ENCODE measurements around the gene SLC12A3.
"Not testable (repeated sequence)": the region's sequence is repeated elsewhere in the genome, so short reads cannot be mapped to it uniquely, and the experiment has no call there.

DNA sequence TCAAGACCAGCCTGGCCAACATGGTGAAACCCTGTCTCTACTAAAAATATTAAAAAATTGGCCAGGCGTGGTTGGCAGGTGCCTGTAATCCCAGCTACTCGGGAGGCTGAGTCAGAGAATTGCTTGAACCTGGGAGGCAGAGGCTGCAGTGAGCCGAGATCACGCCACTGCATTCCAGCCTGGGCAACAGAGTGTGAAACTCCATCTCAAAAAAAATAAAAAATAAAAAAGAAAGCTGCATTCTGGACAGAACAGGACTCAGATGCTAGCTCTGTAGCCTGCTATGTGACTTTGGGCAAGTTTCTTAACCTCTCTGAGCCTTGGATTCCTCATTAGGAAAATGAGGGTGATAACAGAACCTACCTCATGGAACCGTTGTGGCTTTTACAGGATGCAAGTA, 3.8 kb downstream of the SLC12A3 start:
- TF ChIP-seq, protein P1, sequence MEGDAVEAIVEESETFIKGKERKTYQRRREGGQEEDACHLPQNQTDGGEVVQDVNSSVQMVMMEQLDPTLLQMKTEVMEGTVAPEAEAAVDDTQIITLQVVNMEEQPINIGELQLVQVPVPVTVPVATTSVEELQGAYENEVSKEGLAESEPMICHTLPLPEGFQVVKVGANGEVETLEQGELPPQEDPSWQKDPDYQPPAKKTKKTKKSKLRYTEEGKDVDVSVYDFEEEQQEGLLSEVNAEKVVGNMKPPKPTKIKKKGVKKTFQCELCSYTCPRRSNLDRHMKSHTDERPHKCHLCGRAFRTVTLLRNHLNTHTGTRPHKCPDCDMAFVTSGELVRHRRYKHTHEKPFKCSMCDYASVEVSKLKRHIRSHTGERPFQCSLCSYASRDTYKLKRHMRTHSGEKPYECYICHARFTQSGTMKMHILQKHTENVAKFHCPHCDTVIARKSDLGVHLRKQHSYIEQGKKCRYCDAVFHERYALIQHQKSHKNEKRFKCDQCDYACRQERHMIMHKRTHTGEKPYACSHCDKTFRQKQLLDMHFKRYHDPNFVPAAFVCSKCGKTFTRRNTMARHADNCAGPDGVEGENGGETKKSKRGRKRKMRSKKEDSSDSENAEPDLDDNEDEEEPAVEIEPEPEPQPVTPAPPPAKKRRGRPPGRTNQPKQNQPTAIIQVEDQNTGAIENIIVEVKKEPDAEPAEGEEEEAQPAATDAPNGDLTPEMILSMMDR (conservative IDR thresholded peaks at IDR 0.05): not testable (repeated sequence)
- TF ChIP-seq ZFX (IDR thresholded peaks at IDR 0.05): not testable (repeated sequence)

Measured in C4-2B (cell line).